Natural killer cell treated with Interleukin-12 subunit alpha and Interleukin-12 subunit beta and Interleukin-15 and Interleukin-18, amount 100 ng/mL, for 72 hours (primary cell): ENCODE data around the gene SLC6A3. TPM values are rescaled to one million over a fixed set of nuclear protein-coding genes. Genes with fewer than 3 reads are reported as not detected.
"Not testable (repeated sequence)": the region's sequence is repeated elsewhere in the genome, so short reads cannot be mapped to it uniquely, and the experiment has no call there.

Experiments
- ATAC-seq, 2 donors: fragments of 150-1000 bp; cut with Tn5 transposase in 1 of 2; sonication (Bioruptor Pico), chemical (Tn5 transposase) in 1 of 2; 2 replicates each; pipeline ENCODE4 v1.10.0; 2021
- DNase-seq: peaks from one replicate; pipeline ENCODE4 v3.0.0; 2022; ENCODE audit warnings: low spot score
- H3K27ac Mint-ChIP-seq, 2 donors: 1 replicate in 1 of 2; 2 replicates in 1 of 2; pipeline ENCODE4 v1.8.0; 2022; ENCODE audit warnings: mixed read lengths in 2 of 2, mild to moderate bottlenecking in 1 of 2, moderate library complexity in 1 of 2
- H3K27me3 Mint-ChIP-seq, 2 donors: 1 replicate in 1 of 2; 2 replicates in 1 of 2; pipeline ENCODE4 v1.8.0; 2022; ENCODE audit warnings: mixed read lengths in 2 of 2
- H3K36me3 Mint-ChIP-seq: one replicate; pipeline ENCODE4 v1.8.0; 2022; ENCODE audit warnings: mixed read lengths
- H3K4me1 Mint-ChIP-seq, 2 donors: 1 replicate in 1 of 2; 2 replicates in 1 of 2; pipeline ENCODE4 v1.8.0; 2022; ENCODE audit warnings: low read depth in 2 of 2, mixed read lengths in 2 of 2, mild to moderate bottlenecking in 1 of 2
- H3K4me3 Mint-ChIP-seq: one replicate; pipeline ENCODE4 v1.8.0; 2022; ENCODE audit warnings: mixed read lengths
- H3K9me3 Mint-ChIP-seq: 2 replicates; pipeline ENCODE4 v1.8.0; 2022; ENCODE audit warnings: mixed read lengths
- total RNA-seq, 2 donors: library from RNA; stranded (reverse); gene quantifications; one replicate each; pipeline ENCODE4 v1.2.3, GENCODE V29; 2022

The SLC6A3 gene
- total RNA-seq, 2 donors from 2014 or later, result not detected

DNA sequence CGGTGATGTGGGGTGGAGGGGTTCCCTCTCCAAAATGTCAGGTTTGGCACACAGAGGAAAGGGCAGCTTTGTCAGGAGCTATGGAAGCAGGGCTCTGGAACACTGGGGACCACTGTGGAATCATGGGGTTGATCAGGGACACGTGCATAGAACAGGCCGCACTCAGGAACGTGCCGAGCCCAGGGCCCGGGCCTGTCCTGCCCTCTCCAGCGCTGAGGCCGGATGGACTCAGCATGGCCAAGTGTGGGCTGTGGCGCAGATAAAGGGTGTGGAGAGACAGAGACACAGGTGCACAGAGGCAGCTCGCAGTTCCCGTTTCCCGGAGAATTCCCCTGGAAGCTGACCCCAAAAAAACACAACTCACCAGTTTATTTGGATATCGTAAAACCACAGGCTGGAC lies 37.8 kb upstream of the SLC6A3 start:
- Mint-ChIP-seq H3K36me3 (no peaks in the 10 kb centered on the region), H3K4me3 (no peak overlapping the region), H3K9me3 (no peaks in the 10 kb centered on the region), H3K27me3 (no peaks in the 10 kb centered on the region), H3K27ac (peak overlapping the region; percentile 16 to 76), H3K4me1 (peaks cover 8 to 42% of the 10 kb centered on the region in 2 donors)
- DNase-seq (no peak), ATAC-seq (no peak)

DNA sequence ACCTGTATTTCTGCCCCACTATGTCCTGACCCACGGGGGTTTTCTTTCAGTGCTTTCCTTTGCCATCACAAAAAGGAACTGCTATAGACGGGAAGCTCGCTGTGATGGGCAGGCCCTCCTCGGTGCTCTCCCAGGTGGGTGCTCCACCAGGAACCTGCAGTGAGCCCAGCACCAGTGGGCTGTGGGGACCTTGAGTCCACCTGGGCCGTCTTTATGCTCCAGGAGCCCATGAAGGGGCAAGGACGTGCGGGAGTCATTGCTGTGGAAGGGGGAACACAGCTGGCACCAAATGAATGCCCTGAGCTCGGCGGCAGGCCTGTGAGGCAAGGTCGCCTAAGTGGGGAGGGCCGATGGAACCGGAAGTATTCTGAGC lies 36.7 kb upstream of the SLC6A3 start:
- H3K9me3 Mint-ChIP-seq, result no peaks in the 10 kb centered on the region
- DNase-seq (no peak), ATAC-seq (no peak)
- peak overlapping the region; percentile 62 to 82 for H3K27ac Mint-ChIP-seq
- H3K4me3 Mint-ChIP-seq, result no peak overlapping the region
- no peaks in the 10 kb centered on the region for H3K27me3 Mint-ChIP-seq
- peaks cover 6 to 35% of the 10 kb centered on the region in 2 donors for H3K4me1 Mint-ChIP-seq
- no peaks in the 10 kb centered on the region for H3K36me3 Mint-ChIP-seq

DNA sequence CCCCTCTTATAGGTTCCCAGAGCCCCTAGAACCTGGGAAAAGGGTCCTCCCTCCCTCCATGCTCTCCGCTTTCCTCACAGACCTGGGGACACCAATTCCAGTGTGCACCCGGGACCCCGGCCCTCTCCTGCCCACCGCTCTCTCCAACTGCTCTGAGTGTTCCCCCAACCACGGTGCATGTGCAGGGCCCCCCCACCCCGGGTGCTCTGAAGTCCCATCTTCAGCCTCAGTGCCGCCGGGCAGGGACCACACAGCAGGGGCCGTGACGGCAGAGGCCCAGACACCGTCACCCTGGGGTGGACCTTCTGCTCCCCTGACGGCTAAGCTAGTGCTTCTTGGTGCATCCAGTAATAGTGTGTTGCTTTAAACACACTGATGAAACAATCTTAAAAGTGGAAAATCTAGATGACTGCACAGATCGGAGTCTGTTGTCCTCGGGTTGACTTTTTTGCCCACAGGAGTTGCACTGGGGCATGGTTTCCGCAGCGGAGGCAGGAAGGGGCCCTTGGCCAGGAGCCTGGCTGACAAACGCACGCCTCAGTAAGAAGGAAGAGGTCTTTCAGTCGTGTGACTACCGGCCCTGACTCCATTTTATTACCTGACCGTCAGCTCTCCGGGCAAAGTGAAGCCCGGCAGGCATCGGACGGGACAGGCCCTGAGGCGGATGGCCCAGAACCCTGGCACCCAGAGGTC lies 36.2 kb upstream of the SLC6A3 start:
- Mint-ChIP-seq H3K27me3 (no peaks in the 10 kb centered on the region), H3K4me3 (no peak overlapping the region), H3K36me3 (no peaks in the 10 kb centered on the region), H3K4me1 (peaks cover 6 to 35% of the 10 kb centered on the region in 2 donors), H3K27ac (peak overlapping the region; percentile 62 to 82), H3K9me3 (no peaks in the 10 kb centered on the region)
- ATAC-seq (no peak), DNase-seq (no peak)

DNA sequence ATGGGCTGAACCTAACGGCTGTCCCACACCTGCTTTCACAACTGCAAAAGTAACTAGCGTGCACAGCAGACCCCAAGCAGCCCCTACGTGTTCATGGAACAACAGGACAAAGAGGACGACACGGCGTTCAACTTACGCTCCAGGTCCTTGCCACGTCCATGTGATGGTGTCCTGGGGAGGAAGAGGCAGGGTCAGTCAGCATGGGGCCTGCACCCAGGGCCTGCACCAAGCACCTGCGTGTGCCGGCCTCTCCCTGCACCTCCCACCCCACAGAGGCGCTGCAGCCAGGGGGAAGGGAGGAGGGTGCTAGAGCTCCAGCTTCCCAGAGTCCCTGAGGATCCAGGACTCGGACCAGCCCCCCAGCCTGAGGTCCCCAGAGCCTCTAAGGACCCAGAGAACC lies 35.6 kb upstream of the SLC6A3 start:
- H3K27me3 Mint-ChIP-seq, result no peaks in the 10 kb centered on the region
- peak overlapping the region; percentile 42 to 59 for H3K27ac Mint-ChIP-seq
- peaks cover 6 to 31% of the 10 kb centered on the region in 2 donors for H3K4me1 Mint-ChIP-seq
- H3K36me3 Mint-ChIP-seq, result no peaks in the 10 kb centered on the region
- no peaks in the 10 kb centered on the region for H3K9me3 Mint-ChIP-seq
- no peak overlapping the region for H3K4me3 Mint-ChIP-seq
- DNase-seq (no peak), ATAC-seq (no peak)

DNA sequence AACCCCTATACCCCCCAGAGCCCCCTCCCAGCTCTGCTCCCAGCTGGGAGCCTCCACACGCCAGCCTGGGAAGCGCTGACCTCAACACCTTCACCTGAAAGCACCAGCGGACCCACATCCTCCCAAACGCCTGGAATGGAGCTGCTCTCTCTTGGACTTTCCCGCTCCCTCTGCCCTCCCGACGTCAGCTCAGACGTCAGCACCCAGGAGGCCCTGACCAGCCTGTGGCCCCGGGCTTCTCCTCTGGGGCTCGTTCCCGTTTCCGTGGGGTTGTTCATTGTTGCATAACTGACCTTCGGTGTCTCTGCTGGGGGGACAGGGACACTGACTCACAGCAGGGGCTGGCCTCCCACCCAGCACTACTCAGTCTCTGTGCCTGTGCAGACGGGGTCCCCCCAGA lies 35.0 kb upstream of the SLC6A3 start:
- H3K9me3 Mint-ChIP-seq, result no peaks in the 10 kb centered on the region
- no peak overlapping the region for H3K4me3 Mint-ChIP-seq
- H3K27me3 Mint-ChIP-seq, result no peaks in the 10 kb centered on the region
- H3K27ac Mint-ChIP-seq, result peak overlapping the region; percentile 42 to 59
- no peak for DNase-seq
- H3K36me3 Mint-ChIP-seq, result no peaks in the 10 kb centered on the region
- peaks cover 6 to 28% of the 10 kb centered on the region in 2 donors for H3K4me1 Mint-ChIP-seq
- ATAC-seq, result no peak

DNA sequence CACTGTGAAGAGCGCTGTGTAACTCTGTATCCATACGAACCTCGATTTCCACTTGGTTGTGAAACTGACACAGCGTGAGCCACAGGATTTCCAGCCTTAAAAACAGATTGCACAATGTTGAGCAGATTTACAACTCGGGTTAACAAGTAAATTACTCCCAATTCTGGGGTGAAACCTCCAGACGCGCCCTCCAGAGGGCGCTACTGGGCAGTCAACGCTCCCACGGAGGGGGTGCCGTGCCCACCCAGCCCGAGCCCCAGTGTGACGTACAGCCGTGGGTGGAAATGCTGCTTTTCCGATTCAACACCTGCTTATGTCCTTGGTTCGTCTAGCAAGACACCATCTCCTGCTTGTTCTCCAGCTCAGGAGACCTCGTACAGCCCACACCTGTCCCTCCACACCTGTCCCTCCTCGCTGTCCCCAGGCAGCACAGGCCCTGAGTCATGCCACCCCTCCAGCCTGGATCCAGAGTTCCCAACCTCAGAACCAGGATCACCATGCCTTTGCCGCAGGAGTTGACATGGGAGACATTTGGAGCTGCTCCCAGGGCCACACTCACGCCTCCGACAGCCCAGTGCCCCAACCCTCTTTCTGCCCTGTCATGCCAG lies 34.4 kb upstream of the SLC6A3 start:
- Mint-ChIP-seq H3K9me3 (no peaks in the 10 kb centered on the region), H3K4me3 (no peak overlapping the region), H3K4me1 (peaks cover 6 to 23% of the 10 kb centered on the region in 2 donors), H3K27me3 (no peaks in the 10 kb centered on the region), H3K36me3 (no peaks in the 10 kb centered on the region), H3K27ac (peak overlapping the region; percentile 42 to 59)
- DNase-seq (peak; percentile 61), ATAC-seq (peak; percentile 41 to 64)

DNA sequence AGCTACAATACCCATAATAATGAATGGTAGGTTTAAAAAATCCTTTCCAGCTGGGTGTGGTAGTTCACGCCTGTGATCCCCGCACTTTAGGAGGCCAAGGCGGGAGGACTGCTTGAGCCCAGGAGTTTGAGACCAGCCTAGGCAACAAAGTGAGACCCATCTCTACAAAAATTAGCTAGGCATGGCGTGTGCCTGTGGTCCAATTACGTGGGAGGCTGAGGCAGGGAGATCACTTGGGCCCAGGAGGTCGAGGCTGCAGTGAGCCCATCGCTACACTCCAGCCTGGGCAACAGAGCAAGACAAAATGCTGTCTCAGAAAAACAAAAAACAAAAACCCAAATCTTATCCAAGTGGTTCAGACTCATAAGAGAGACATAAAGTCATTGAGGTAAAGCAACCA lies 33.8 kb upstream of the SLC6A3 start:
- no peak overlapping the region for H3K4me3 Mint-ChIP-seq
- H3K27me3 Mint-ChIP-seq, result no peaks in the 10 kb centered on the region
- H3K36me3 Mint-ChIP-seq, result no peaks in the 10 kb centered on the region
- H3K27ac Mint-ChIP-seq, result peak overlapping the region in 1 of 2 donors; percentile 31
- H3K9me3 Mint-ChIP-seq, result no peaks in the 10 kb centered on the region
- peaks cover 6 to 23% of the 10 kb centered on the region in 2 donors for H3K4me1 Mint-ChIP-seq
- no peak for DNase-seq
- no peak for ATAC-seq

DNA sequence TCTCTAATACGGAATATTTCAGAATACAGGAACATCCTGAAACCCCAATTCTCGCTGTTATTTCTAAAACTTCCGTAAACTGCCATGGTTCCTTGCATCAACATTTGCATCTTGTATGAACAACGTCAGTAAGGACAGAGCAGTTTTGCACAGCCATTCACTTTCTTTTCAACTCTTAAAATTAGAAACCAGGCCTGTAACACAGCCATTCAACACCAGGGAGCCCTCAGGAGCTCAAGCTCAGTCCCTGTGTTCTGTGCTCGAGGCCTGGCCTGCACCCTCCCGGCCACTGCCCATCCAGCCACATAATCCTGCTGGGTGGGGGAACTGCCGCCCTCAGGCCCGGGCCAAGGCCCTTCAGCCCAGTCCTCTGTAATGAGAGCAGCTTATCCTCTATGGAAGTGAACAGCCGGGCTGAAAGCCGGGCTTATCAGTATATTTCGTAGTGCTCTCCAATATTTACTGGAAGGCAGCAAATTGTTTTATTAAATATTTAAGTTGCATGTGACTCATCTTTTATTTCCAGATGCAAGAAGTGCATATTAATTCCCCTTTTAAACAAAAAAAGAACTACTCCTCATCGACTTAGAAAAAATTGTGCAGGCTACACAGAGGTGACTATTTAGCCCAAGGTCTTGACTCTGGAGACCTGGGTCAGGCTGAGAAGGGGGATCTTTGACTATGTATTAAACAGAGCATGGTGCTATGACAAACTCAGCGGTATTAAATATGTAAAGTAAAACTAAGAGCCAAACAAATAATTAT lies 33.2 kb upstream of the SLC6A3 start:
- Mint-ChIP-seq H3K4me1 (peaks cover 6 to 21% of the 10 kb centered on the region in 2 donors), H3K27me3 (no peaks in the 10 kb centered on the region), H3K36me3 (no peaks in the 10 kb centered on the region), H3K9me3 (no peaks in the 10 kb centered on the region), H3K4me3 (no peak overlapping the region), H3K27ac (no peak overlapping the region)
- DNase-seq, result no peak
- no peak for ATAC-seq

DNA sequence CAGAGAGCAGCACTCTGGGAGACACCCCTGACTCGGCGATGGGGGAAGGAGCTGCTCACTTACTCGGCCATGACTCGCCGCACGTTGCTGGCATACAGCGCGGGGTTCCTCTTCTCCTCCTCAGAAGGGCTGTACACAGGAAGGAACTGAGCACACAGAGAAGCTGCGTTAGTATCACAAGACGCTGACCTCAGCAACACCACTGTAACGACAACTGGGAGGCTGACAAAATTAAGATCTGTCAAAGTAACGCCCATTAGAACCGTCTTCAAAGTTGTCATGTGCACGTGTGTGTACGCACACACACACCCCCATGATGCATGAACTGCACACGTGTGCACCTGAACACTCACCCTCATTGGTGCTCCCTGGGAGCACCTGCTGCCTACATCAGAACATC lies 32.1 kb upstream of the SLC6A3 start:
- H3K4me1 Mint-ChIP-seq, result peaks cover 6 to 19% of the 10 kb centered on the region in 2 donors
- H3K9me3 Mint-ChIP-seq, result no peaks in the 10 kb centered on the region
- ATAC-seq (no peak), DNase-seq (no peak)
- no peak overlapping the region for H3K4me3 Mint-ChIP-seq
- H3K27ac Mint-ChIP-seq, result no peak overlapping the region
- H3K27me3 Mint-ChIP-seq, result no peaks in the 10 kb centered on the region
- no peaks in the 10 kb centered on the region for H3K36me3 Mint-ChIP-seq

DNA sequence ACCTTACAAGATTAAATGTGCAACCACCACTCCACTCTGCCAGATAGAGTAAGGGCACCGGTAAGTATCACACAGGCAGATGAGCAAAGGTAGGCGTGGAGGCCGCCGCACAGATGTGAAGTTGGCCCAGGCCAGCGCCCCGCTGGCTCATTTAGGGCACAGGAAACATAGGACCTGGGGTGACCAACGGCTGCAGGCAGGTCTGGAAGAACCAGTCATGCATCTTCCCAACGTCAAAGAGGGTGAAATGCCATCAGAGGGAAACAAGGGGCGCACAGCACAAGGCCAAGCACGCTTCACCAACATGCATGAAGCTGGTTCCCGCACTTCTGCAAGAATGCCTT lies 31.7 kb upstream of the SLC6A3 start:
- H3K36me3 Mint-ChIP-seq, result no peaks in the 10 kb centered on the region

DNA sequence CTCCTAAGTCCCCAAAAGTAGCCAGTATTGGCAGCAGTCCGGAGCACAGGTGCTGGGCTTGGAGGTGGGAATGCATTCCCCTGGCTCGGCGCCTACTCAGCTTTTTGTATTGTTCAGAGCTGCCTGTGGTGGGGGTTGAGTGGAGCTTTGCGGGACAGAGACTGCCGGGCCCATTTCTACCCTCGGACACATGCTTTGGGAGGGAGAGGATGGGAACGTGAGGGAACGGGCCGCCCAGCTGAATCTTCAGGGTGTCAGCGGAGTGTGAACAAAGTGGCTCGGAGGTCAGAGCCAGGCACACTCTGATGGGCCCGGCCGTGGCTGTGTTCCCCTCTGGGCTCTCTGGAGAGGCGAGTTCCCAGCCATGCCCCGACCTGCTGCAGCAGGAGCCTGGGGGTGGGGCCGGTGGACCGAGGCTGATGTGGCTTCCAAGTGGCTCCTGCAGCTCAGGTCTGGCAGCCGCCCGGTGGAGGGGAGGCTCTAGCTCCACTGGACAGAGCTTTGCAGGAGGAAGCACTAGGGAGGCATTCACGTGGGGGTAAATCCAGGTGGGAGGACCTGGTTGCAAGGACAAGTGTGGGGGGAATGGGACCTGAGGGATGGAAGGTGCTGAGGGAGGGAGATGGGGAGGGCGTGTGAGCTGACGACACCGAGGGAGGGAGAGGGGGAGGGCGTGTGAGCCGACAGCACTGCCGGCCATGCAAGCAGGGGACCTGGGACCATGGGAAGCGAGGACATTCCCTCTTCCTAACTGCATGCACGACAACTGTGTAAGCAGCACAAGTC lies 31.1 kb upstream of the SLC6A3 start:
- H3K27me3 Mint-ChIP-seq, result no peaks in the 10 kb centered on the region
- H3K27ac Mint-ChIP-seq, result peak overlapping the region in 1 of 2 donors; percentile 33
- DNase-seq (no peak), ATAC-seq (no peak)
- H3K4me1 Mint-ChIP-seq, result peaks cover 6 to 22% of the 10 kb centered on the region in 2 donors
- H3K9me3 Mint-ChIP-seq, result no peaks in the 10 kb centered on the region
- no peak overlapping the region for H3K4me3 Mint-ChIP-seq
- H3K36me3 Mint-ChIP-seq, result peaks cover 4% of the 10 kb centered on the region

More for the DNA sequence above, 31.7 kb upstream of the SLC6A3 start:
- no peaks in the 10 kb centered on the region for H3K27me3 Mint-ChIP-seq
- no peaks in the 10 kb centered on the region for H3K9me3 Mint-ChIP-seq
- peaks cover 6 to 19% of the 10 kb centered on the region in 2 donors for H3K4me1 Mint-ChIP-seq
- no peak for DNase-seq
- no peak for ATAC-seq
- H3K4me3 Mint-ChIP-seq, result no peak overlapping the region
- H3K27ac Mint-ChIP-seq, result peak overlapping the region in 1 of 2 donors; percentile 33

DNA sequence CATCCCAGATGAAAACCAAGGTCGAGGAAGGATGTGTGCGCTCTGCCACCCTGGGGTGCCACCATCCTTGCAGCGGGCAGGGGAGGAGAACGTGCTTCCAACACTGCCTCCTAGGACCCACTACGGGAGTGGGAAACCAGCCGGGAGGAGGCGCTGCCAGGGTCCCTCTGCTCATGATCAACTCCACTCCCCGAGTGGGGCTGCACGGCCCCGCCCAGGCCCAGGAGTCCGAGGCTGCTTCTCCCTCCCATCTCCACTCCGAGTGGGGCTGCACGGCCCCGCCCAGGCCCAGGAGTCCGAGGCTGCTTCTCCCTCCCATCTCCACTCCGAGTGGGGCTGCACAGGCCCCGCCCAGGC lies 30.3 kb upstream of the SLC6A3 start:
- H3K9me3 Mint-ChIP-seq, H3K27ac Mint-ChIP-seq, H3K27me3 Mint-ChIP-seq, H3K4me3 Mint-ChIP-seq, H3K36me3 Mint-ChIP-seq, DNase-seq, ATAC-seq: not testable (repeated sequence)
- peaks cover 4 to 18% of the 10 kb centered on the region in 2 donors for H3K4me1 Mint-ChIP-seq

DNA sequence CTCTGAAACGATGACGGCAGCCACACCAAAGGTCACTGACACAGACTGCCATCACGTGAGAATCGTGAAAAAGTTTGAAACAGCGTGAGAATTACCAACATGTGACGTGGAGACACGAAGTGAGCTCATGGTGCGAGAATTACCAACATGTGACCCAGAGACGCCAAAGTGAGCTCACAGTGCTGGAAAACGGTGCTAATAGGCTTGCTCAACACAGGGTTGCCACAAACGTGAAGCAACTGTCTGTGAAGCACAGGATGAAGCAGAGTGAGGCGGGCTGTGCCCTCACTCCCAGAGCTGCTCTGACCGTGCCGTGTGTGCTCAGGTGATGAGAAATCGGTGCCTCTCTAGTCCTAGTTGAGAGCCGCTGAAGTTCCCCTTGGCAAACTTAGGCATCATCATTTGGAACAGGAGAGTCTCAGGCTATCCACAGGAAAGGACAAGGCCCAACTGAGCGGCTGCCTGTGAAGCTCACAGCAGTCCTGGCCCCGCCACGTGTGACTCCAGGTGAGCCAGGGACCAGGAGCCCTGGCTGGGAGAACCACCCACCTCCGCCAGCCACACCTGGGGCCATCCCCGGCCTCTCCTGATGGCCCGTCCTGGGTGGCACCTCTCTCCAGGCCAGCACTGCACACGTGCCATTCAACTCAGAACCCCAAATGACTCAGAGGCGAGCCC lies 29.8 kb upstream of the SLC6A3 start:
- H3K36me3 Mint-ChIP-seq, result peaks cover 6% of the 10 kb centered on the region
- peak overlapping the region in 1 of 2 donors; percentile 33 for H3K27ac Mint-ChIP-seq
- no peak overlapping the region for H3K4me3 Mint-ChIP-seq
- ATAC-seq, result no peak
- H3K9me3 Mint-ChIP-seq, result no peaks in the 10 kb centered on the region
- peaks cover 0 to 14% of the 10 kb centered on the region in 2 donors for H3K4me1 Mint-ChIP-seq
- no peak for DNase-seq
- H3K27me3 Mint-ChIP-seq, result no peaks in the 10 kb centered on the region
